ENCODE measurements around the gene ERICH3. TPM values are rescaled to one million over a fixed set of nuclear protein-coding genes. Genes with fewer than 3 reads are reported as not detected.

ERICH3 gene
- polyA plus RNA-seq, 2 donors: under 0.01 to 0.02 TPM

GRCh38 chr1:74641161-74641560 lies 32.4 kb downstream of the ERICH3 start:
- H3K27me3 ChIP-seq (ENCODE audit: control insufficient read depth in 1 of 2, insufficient read depth in 2 of 2, low read length in 2 of 2): no peaks in the 10 kb centered on the region
- H3K27ac ChIP-seq (ENCODE audit: low read depth in 2 of 2, low read length in 1 of 2): no peak overlapping the region
- WGBS, 2 donors: 87 to 89% methylated on average over 5 of the region's 5 CpGs
- no peaks in the 10 kb centered on the region for H3K36me3 ChIP-seq (ENCODE audit: control insufficient read depth in 2 of 2, insufficient read depth in 2 of 2, low read length in 1 of 2)
- no peaks in the 10 kb centered on the region for H3K9me3 ChIP-seq (ENCODE audit: control insufficient read depth in 2 of 2, insufficient read depth in 1 of 2, low read depth in 1 of 2, low read length in 1 of 2)
- H3K4me1 ChIP-seq (ENCODE audit: control insufficient read depth in 2 of 2, insufficient read depth in 2 of 2, low read length in 1 of 2): no peaks in the 10 kb centered on the region
- no peak overlapping the region for H3K4me3 ChIP-seq (ENCODE audit: low read depth in 1 of 2, low read length in 2 of 2)

GRCh38 chr1:74637296-74637695 lies 36.3 kb downstream of the ERICH3 start:
- H3K9me3 ChIP-seq (ENCODE audit: control insufficient read depth in 2 of 2, insufficient read depth in 1 of 2, low read depth in 1 of 2, low read length in 1 of 2): no peaks in the 10 kb centered on the region
- H3K4me3 ChIP-seq (ENCODE audit: low read depth in 1 of 2, low read length in 2 of 2): no peak overlapping the region
- no peaks in the 10 kb centered on the region for H3K36me3 ChIP-seq (ENCODE audit: control insufficient read depth in 2 of 2, insufficient read depth in 2 of 2, low read length in 1 of 2)
- no peak overlapping the region for H3K27ac ChIP-seq (ENCODE audit: low read depth in 2 of 2, low read length in 1 of 2)
- H3K27me3 ChIP-seq (ENCODE audit: control insufficient read depth in 1 of 2, insufficient read depth in 2 of 2, low read length in 2 of 2): no peaks in the 10 kb centered on the region
- 92 to 97% methylated on average over 1 of the region's 1 CpG for WGBS, 2 donors
- no peaks in the 10 kb centered on the region for H3K4me1 ChIP-seq (ENCODE audit: control insufficient read depth in 2 of 2, insufficient read depth in 2 of 2, low read length in 1 of 2)

- no peaks in the 10 kb centered on the region for H3K27me3 ChIP-seq (ENCODE audit: control insufficient read depth in 1 of 2, insufficient read depth in 2 of 2, low read length in 2 of 2)
- WGBS, 2 donors: 40 to 44% methylated on average over 2 of the region's 2 CpGs
- no peaks in the 10 kb centered on the region for H3K36me3 ChIP-seq (ENCODE audit: control insufficient read depth in 2 of 2, insufficient read depth in 2 of 2, low read length in 1 of 2)
- H3K27ac ChIP-seq (ENCODE audit: low read depth in 2 of 2, low read length in 1 of 2): no peak overlapping the region
- H3K9me3 ChIP-seq (ENCODE audit: control insufficient read depth in 2 of 2, insufficient read depth in 1 of 2, low read depth in 1 of 2, low read length in 1 of 2): no peaks in the 10 kb centered on the region
- H3K4me1 ChIP-seq (ENCODE audit: control insufficient read depth in 2 of 2, insufficient read depth in 2 of 2, low read length in 1 of 2): no peaks in the 10 kb centered on the region
- H3K4me3 ChIP-seq (ENCODE audit: low read depth in 1 of 2, low read length in 2 of 2): no peak overlapping the region
These were observed 44.3 kb downstream of the ERICH3 start for GRCh38 chr1:74629283-74629682.

- Histone ChIP-seq H3K4me3 (ENCODE audit: low read depth in 1 of 2, low read length in 2 of 2) (no peak overlapping the region), H3K36me3 (ENCODE audit: control insufficient read depth in 2 of 2, insufficient read depth in 2 of 2, low read length in 1 of 2) (no peaks in the 10 kb centered on the region), H3K27ac (ENCODE audit: low read depth in 2 of 2, low read length in 1 of 2) (no peak overlapping the region), H3K4me1 (ENCODE audit: control insufficient read depth in 2 of 2, insufficient read depth in 2 of 2, low read length in 1 of 2) (no peaks in the 10 kb centered on the region), H3K9me3 (ENCODE audit: control insufficient read depth in 2 of 2, insufficient read depth in 1 of 2, low read depth in 1 of 2, low read length in 1 of 2) (no peaks in the 10 kb centered on the region), H3K27me3 (ENCODE audit: control insufficient read depth in 1 of 2, insufficient read depth in 2 of 2, low read length in 2 of 2) (no peaks in the 10 kb centered on the region)
- 59 to 81% methylated on average over 2 of the region's 2 CpGs for WGBS, 2 donors
These were observed 49.9 kb downstream of the ERICH3 start for GRCh38 chr1:74623716-74624115.

GRCh38 chr1:74620242-74620641 lies 53.4 kb downstream of the ERICH3 start:
- H3K36me3 ChIP-seq (ENCODE audit: control insufficient read depth in 2 of 2, insufficient read depth in 2 of 2, low read length in 1 of 2): no peaks in the 10 kb centered on the region
- WGBS, 2 donors: 72 to 79% methylated on average over 3 of the region's 3 CpGs

GRCh38 chr1:74618974-74619373 lies 54.6 kb downstream of the ERICH3 start:
- Histone ChIP-seq H3K4me1 (ENCODE audit: control insufficient read depth in 2 of 2, insufficient read depth in 2 of 2, low read length in 1 of 2) (no peaks in the 10 kb centered on the region), H3K27ac (ENCODE audit: low read depth in 2 of 2, low read length in 1 of 2) (no peak overlapping the region), H3K9me3 (ENCODE audit: control insufficient read depth in 2 of 2, insufficient read depth in 1 of 2, low read depth in 1 of 2, low read length in 1 of 2) (no peaks in the 10 kb centered on the region), H3K27me3 (ENCODE audit: control insufficient read depth in 1 of 2, insufficient read depth in 2 of 2, low read length in 2 of 2) (no peaks in the 10 kb centered on the region), H3K4me3 (ENCODE audit: low read depth in 1 of 2, low read length in 2 of 2) (no peak overlapping the region), H3K36me3 (ENCODE audit: control insufficient read depth in 2 of 2, insufficient read depth in 2 of 2, low read length in 1 of 2) (no peaks in the 10 kb centered on the region)
- WGBS, 2 donors: 42 to 62% methylated on average over 2 of the region's 2 CpGs

More at GRCh38 chr1:74620242-74620641, 53.4 kb downstream of the ERICH3 start:
- H3K4me3 ChIP-seq (ENCODE audit: low read depth in 1 of 2, low read length in 2 of 2): no peak overlapping the region
- no peaks in the 10 kb centered on the region for H3K9me3 ChIP-seq (ENCODE audit: control insufficient read depth in 2 of 2, insufficient read depth in 1 of 2, low read depth in 1 of 2, low read length in 1 of 2)
- no peak overlapping the region for H3K27ac ChIP-seq (ENCODE audit: low read depth in 2 of 2, low read length in 1 of 2)
- no peaks in the 10 kb centered on the region for H3K27me3 ChIP-seq (ENCODE audit: control insufficient read depth in 1 of 2, insufficient read depth in 2 of 2, low read length in 2 of 2)
- H3K4me1 ChIP-seq (ENCODE audit: control insufficient read depth in 2 of 2, insufficient read depth in 2 of 2, low read length in 1 of 2): no peaks in the 10 kb centered on the region

GRCh38 chr1:74613894-74614293 lies 59.7 kb downstream of the ERICH3 start:
- Histone ChIP-seq H3K4me1 (ENCODE audit: control insufficient read depth in 2 of 2, insufficient read depth in 2 of 2, low read length in 1 of 2) (no peaks in the 10 kb centered on the region), H3K36me3 (ENCODE audit: control insufficient read depth in 2 of 2, insufficient read depth in 2 of 2, low read length in 1 of 2) (no peaks in the 10 kb centered on the region), H3K9me3 (ENCODE audit: control insufficient read depth in 2 of 2, insufficient read depth in 1 of 2, low read depth in 1 of 2, low read length in 1 of 2) (no peaks in the 10 kb centered on the region), H3K27me3 (ENCODE audit: control insufficient read depth in 1 of 2, insufficient read depth in 2 of 2, low read length in 2 of 2) (no peaks in the 10 kb centered on the region), H3K27ac (ENCODE audit: low read depth in 2 of 2, low read length in 1 of 2) (no peak overlapping the region), H3K4me3 (ENCODE audit: low read depth in 1 of 2, low read length in 2 of 2) (no peak overlapping the region)
- WGBS, 2 donors: 71 to 77% methylated on average over 2 of the region's 2 CpGs

- H3K27ac ChIP-seq (ENCODE audit: low read depth in 2 of 2, low read length in 1 of 2): no peak overlapping the region
- WGBS, 2 donors: 62 to 64% methylated on average over 2 of the region's 2 CpGs
- H3K4me3 ChIP-seq (ENCODE audit: low read depth in 1 of 2, low read length in 2 of 2): no peak overlapping the region
- H3K36me3 ChIP-seq (ENCODE audit: control insufficient read depth in 2 of 2, insufficient read depth in 2 of 2, low read length in 1 of 2): no peaks in the 10 kb centered on the region
- no peaks in the 10 kb centered on the region for H3K4me1 ChIP-seq (ENCODE audit: control insufficient read depth in 2 of 2, insufficient read depth in 2 of 2, low read length in 1 of 2)
- H3K9me3 ChIP-seq (ENCODE audit: control insufficient read depth in 2 of 2, insufficient read depth in 1 of 2, low read depth in 1 of 2, low read length in 1 of 2): no peaks in the 10 kb centered on the region
- H3K27me3 ChIP-seq (ENCODE audit: control insufficient read depth in 1 of 2, insufficient read depth in 2 of 2, low read length in 2 of 2): no peaks in the 10 kb centered on the region
These were observed 61.7 kb downstream of the ERICH3 start for GRCh38 chr1:74611887-74612286.

- no peaks in the 10 kb centered on the region for H3K27me3 ChIP-seq (ENCODE audit: control insufficient read depth in 1 of 2, insufficient read depth in 2 of 2, low read length in 2 of 2)
- no peaks in the 10 kb centered on the region for H3K4me1 ChIP-seq (ENCODE audit: control insufficient read depth in 2 of 2, insufficient read depth in 2 of 2, low read length in 1 of 2)
- H3K9me3 ChIP-seq (ENCODE audit: control insufficient read depth in 2 of 2, insufficient read depth in 1 of 2, low read depth in 1 of 2, low read length in 1 of 2): no peaks in the 10 kb centered on the region
- WGBS, 2 donors: 56 to 60% methylated on average over 2 of the region's 2 CpGs
- no peak overlapping the region for H3K27ac ChIP-seq (ENCODE audit: low read depth in 2 of 2, low read length in 1 of 2)
- H3K36me3 ChIP-seq (ENCODE audit: control insufficient read depth in 2 of 2, insufficient read depth in 2 of 2, low read length in 1 of 2): no peaks in the 10 kb centered on the region
- no peak overlapping the region for H3K4me3 ChIP-seq (ENCODE audit: low read depth in 1 of 2, low read length in 2 of 2)
These were observed 62.6 kb downstream of the ERICH3 start for GRCh38 chr1:74610961-74611360.

- no peaks in the 10 kb centered on the region for H3K9me3 ChIP-seq (ENCODE audit: control insufficient read depth in 2 of 2, insufficient read depth in 1 of 2, low read depth in 1 of 2, low read length in 1 of 2)
- no peaks in the 10 kb centered on the region for H3K36me3 ChIP-seq (ENCODE audit: control insufficient read depth in 2 of 2, insufficient read depth in 2 of 2, low read length in 1 of 2)
- no peak overlapping the region for H3K4me3 ChIP-seq (ENCODE audit: low read depth in 1 of 2, low read length in 2 of 2)
- H3K27ac ChIP-seq (ENCODE audit: low read depth in 2 of 2, low read length in 1 of 2): no peak overlapping the region
- no peaks in the 10 kb centered on the region for H3K4me1 ChIP-seq (ENCODE audit: control insufficient read depth in 2 of 2, insufficient read depth in 2 of 2, low read length in 1 of 2)
- no peaks in the 10 kb centered on the region for H3K27me3 ChIP-seq (ENCODE audit: control insufficient read depth in 1 of 2, insufficient read depth in 2 of 2, low read length in 2 of 2)
These were observed 63.7 kb downstream of the ERICH3 start for GRCh38 chr1:74609810-74610371.

Data from esophagus (tissue), 2 donors.